Inflammatory macrophage treated with lipopolysaccharide for 4 hours (primary cell): ENCODE measurements around the gene POLR2I.

Experiments
- DNase-seq: peaks from one replicate; pipeline ENCODE4 v3.0.0-alpha.2; 2020

The POLR2I gene

DNA sequence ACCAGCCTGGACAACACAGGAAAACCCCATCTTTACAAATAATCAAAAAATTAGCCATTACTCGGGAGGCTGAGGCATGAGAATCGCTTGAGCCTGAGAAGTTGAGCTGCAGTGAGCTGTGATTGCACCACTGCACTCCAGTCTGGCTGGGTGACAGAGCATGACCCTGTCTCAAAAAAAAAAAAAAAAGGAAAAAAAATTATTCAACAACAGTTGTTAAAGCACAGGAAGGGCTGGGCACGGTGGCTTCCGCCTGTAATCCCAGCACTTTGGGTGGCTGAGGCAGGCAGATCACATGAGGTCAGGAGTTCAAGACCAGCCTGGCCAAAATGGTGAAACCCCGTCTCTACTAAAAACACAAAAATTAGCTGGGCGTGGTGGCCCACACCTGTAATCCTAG, 16.5 kb upstream of the POLR2I start:
- DNase-seq: peak; percentile 78

GRCh38 chr19:36128392-36128736, 13.7 kb upstream of the POLR2I start:
- DNase-seq: peak; percentile 65

- DNase-seq: no peak
Measured at GRCh38 chr19:36125557-36125956, 10.9 kb upstream of the POLR2I start.

GRCh38 chr19:36121486-36122124, 6.9 kb upstream of the POLR2I start:
- no peak for DNase-seq

GRCh38 chr19:36120984-36121358, 6.3 kb upstream of the POLR2I start:
- DNase-seq: no peak

- no peak for DNase-seq
Measured at GRCh38 chr19:36120092-36120983, 5.7 kb upstream of the POLR2I start.

- DNase-seq: no peak
Measured at GRCh38 chr19:36116344-36116637, 1.6 kb upstream of the POLR2I start.

GRCh38 chr19:36115453-36116343, 1.0 kb upstream of the POLR2I start, which contains the start of gene TBCB:
TBCB (plus strand) TSS chr19:36115468; CDS start chr19:36115561, 93 bp downstream.
- DNase-seq: peak; percentile 6

DNA sequence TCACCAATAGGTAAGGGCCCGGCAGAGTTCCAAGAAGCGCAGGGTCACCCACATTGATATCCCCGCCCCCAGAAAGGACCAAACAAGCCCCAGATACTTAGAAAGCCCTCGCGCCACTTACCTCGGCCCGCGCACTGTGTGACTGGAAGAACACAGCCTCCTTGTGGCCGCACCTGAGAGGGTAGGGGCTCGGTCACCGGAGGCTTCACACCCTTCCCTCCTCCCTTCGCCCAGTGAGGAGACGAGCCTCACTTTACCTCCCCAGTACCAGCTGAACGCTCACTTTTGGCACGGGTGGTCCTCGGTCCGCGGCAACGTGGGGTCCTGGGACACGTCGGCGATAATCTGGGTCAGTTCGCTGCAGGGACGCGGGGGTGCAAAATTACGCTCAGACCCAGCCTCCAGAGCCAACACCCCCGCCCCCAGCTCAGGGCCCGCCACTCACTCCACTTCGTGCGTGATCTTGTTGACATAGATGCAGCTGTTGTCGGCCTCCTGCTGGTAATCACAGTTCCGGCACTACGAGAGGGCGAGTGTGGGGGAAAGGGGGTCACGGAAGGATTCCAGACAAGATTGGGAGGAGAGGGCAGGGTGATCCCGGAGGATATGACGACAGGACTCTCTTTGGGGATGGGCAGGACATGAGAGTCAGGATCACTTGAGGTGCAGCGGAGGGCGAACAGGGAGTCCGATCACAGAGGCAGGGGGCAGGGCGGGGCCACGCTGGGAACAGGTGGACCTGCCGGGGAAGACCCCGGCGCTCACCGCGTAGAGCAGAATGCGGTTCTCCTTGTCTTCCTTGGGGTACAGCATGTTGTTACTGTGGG, 568 bp downstream of the POLR2I start:
- DNase-seq: no peak

GRCh38 chr19:36113425-36113824, 1.2 kb downstream of the POLR2I start:
- no peak for DNase-seq

GRCh38 chr19:36112678-36113077, 2.0 kb downstream of the POLR2I start:
- no peak for DNase-seq

DNA sequence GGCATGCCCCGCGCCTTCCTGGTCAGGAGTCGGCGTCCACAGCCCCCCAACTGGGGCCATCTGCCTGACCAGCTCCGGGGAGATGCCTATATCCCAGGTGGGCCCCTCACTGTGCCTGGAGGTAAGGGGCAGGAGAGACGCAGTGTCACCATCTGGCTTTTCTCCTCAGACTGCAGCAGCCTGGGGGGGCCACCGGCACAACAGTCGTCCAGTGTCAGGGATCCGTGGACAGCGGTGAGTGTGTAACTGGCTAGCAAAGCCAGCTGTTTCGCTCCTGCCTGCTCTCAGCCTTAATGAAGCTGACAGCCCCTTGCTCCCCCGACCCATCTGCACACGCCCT, 3.5 kb downstream of the POLR2I start:
- no peak for DNase-seq

DNA sequence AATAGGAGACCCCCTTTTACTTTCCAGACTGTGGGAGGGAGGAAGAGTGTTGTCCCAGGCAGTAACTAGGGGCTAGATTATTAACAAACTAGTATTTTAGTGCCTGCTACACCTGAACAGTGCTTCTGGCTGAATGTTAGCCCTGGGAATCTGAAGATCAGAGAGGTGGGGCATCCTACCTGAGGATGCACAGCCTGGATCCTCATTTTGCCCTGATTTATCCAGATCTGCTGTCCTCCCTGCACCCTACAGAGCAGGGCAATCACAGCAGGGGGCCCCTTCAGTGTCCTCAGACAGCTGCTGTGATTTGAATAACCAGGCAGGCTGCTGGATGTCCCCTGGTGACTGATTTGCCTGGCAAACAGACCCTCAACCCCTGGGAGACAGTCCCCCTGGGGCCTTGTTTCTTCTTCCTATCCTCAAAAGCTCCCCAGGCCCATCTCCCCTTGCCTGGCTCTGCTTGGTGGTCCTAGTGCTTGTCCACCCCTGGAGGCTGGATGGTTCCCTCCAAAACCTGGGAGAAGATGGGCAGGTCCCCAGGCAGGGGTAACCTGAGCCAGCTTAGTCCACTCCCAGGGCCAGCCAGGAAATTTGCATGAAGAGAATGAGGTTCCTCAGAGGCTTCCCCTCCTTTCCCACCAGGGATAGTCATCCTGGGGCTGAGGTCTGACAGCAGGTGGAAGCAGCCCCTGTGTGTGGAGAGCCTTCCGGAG, 4.0 kb downstream of the POLR2I start, which contains the start of gene OVOL3:
TSS of gene OVOL3 (plus strand) at position 657 of the 713 bp plus-strand sequence. CDS start 60 bp downstream, outside the sequence.
- DNase-seq: no peak

GRCh38 chr19:36108684-36109083, 6.0 kb downstream of the POLR2I start:
- DNase-seq: no peak

GRCh38 chr19:36106991-36107390, 7.7 kb downstream of the POLR2I start:
- DNase-seq: no peak

DNA sequence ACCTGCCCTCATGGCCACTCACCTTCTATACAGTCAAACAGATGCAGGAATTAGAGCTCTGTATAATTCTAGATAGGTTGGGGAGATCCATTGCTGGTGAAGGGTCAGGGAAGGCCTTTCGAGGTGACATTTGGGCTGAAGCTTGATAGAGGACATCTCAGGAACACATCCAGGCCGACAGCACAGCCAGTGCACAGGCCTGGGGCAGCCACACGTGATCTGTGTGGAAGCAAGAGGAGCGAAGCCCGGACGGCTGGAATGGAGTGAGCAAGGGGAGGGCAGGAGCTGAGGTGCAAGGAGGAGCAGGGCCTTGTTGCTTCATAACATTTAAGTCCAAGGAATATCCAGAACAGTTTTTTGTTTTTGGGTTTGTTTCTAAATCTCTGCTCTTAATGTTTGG, 8.2 kb downstream of the POLR2I start:
- DNase-seq: no peak

GRCh38 chr19:36103842-36104552, 10.7 kb downstream of the POLR2I start:
- no peak for DNase-seq

- no peak for DNase-seq
Measured at GRCh38 chr19:36103040-36103626, 11.5 kb downstream of the POLR2I start.

DNA sequence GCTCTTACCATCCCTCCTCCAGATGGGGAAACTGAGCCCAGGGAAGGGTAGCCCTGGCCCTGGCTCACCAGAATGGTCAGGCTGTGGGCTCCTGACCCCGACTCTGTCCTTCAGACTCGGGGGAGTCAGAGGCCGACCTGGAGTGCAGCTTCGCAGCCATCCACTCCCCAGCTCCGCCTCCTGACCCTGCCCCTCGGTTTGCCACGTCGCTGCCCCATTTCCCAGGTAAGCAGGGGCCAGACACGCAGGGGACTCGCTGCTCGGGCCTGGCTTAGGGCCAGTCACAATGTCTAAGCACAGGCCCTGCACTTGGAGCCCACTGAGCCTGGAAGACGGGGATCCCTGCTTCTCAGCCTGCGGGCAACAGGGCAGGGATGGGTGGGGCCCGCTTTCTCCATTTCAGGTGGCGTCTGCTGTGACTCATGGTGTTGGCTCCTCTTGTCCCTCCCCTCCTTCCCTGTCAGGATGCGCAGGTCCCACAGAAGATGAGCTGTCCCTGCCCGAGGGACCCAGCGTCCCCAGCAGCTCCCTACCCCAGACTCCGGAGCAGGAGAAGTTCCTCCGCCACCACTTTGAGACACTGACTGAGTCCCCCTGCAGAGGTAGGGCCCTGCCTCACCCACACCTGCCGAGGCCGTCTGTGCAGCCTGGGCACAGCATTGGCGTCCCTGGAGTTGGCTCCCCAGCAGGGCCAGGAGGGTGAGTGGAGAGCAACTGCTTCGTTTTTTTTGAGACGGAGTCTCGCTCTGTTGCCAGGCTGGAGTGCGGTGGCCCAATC, 12.9 kb downstream of the POLR2I start:
- DNase-seq: no peak

- no peak for DNase-seq
Measured at GRCh38 chr19:36100476-36100875, 14.2 kb downstream of the POLR2I start.
